Mesothelial cell of epicardium (in vitro differentiated cells): ENCODE measurements around the gene CAMTA1. TPM values are rescaled to one million over a fixed set of nuclear protein-coding genes. Genes with fewer than 3 reads are reported as not detected.
A peak's percentile ranks its signal among the peaks of the same experiment; 100 is the strongest.

Experiments used
- DNase-seq, 2 experiments: peaks; one replicate each; pipeline ENCODE4 v3.0.0; 2021; ENCODE audit warnings: low spot score in 2 of 2; ENCODE audit not compliant: unreplicated experiment in 2 of 2
- H3K27ac Mint-ChIP-seq: 2 replicates; pipeline ENCODE4 v1.8.0; 2021; ENCODE audit warnings: mixed read lengths
- H3K27me3 Mint-ChIP-seq: 2 replicates; pipeline ENCODE4 v1.8.0; 2021; ENCODE audit warnings: low read depth, mixed read lengths
- H3K36me3 Mint-ChIP-seq: 2 replicates; pipeline ENCODE4 v1.8.0; 2021; ENCODE audit warnings: mixed read lengths
- H3K4me1 Mint-ChIP-seq: 2 replicates; pipeline ENCODE4 v1.8.0; 2021; ENCODE audit warnings: mixed read lengths
- H3K4me3 Mint-ChIP-seq: 2 replicates; pipeline ENCODE4 v1.8.0; 2021; ENCODE audit warnings: mild to moderate bottlenecking, moderate library complexity, mixed read lengths
- H3K9me3 Mint-ChIP-seq: 2 replicates; pipeline ENCODE4 v1.8.0; 2021; ENCODE audit warnings: mixed read lengths
- CTCF ChIP-seq: fragments of 200-600 bp; sonication (generic); IDR thresholded peaks from one replicate; pipeline ENCODE4 v1.5.0; 2021; ENCODE audit warnings: antibody characterized with exemption; ENCODE audit not compliant: unreplicated experiment
- total RNA-seq: library from RNA; stranded (reverse); gene quantifications from 3 replicates; pipeline ENCODE4 v1.2.1, GENCODE V29; 2021

CAMTA1 gene
- total RNA-seq, 1 donor from 2014 or later = 70.4 TPM

- Mint-ChIP-seq H3K4me3 (no peak overlapping the region), H3K9me3 (peaks cover 16% of the 10 kb centered on the region), H3K27ac (no peak overlapping the region), H3K36me3 (no peaks in the 10 kb centered on the region), H3K4me1 (peaks cover 2% of the 10 kb centered on the region), H3K27me3 (peaks cover 54% of the 10 kb centered on the region)
- no peak for TF ChIP-seq CTCF
- no peak for DNase-seq
These were observed 909.6 kb downstream of the CAMTA1 start for GRCh38 chr1:7694600-7695496.

GRCh38 chr1:7695497-7696117, 910.4 kb downstream of the CAMTA1 start:
- no peak overlapping the region for H3K27ac Mint-ChIP-seq

GRCh38 chr1:7698641-7699040, 913.4 kb downstream of the CAMTA1 start:
- Mint-ChIP-seq H3K4me3 (no peak overlapping the region), H3K36me3 (no peaks in the 10 kb centered on the region), H3K27ac (no peak overlapping the region), H3K4me1 (peaks cover 5% of the 10 kb centered on the region), H3K9me3 (peaks cover 14% of the 10 kb centered on the region), H3K27me3 (peaks cover 66% of the 10 kb centered on the region)
- no peak for TF ChIP-seq CTCF
- no peak for DNase-seq

More at GRCh38 chr1:7695497-7696117, 910.4 kb downstream of the CAMTA1 start:
- Mint-ChIP-seq H3K27me3 (peaks cover 61% of the 10 kb centered on the region), H3K4me3 (no peak overlapping the region), H3K36me3 (no peaks in the 10 kb centered on the region), H3K4me1 (peaks cover 2% of the 10 kb centered on the region), H3K9me3 (peaks cover 21% of the 10 kb centered on the region)
- no peak for DNase-seq
- TF ChIP-seq CTCF = no peak

- Mint-ChIP-seq H3K4me1 (peaks cover 5% of the 10 kb centered on the region), H3K27me3 (peaks cover 83% of the 10 kb centered on the region), H3K4me3 (no peak overlapping the region), H3K9me3 (peaks cover 9% of the 10 kb centered on the region), H3K36me3 (no peaks in the 10 kb centered on the region), H3K27ac (no peak overlapping the region)
- TF ChIP-seq CTCF = no peak
- DNase-seq = no peak
These were observed 917.1 kb downstream of the CAMTA1 start for GRCh38 chr1:7702365-7702764.

- Mint-ChIP-seq H3K9me3 (peaks cover 9% of the 10 kb centered on the region), H3K36me3 (no peaks in the 10 kb centered on the region), H3K27ac (no peak overlapping the region), H3K27me3 (peaks cover 87% of the 10 kb centered on the region), H3K4me3 (peak overlapping the region; percentile 64), H3K4me1 (peaks cover 5% of the 10 kb centered on the region)
- no peak for DNase-seq
- TF ChIP-seq CTCF = no peak
These were observed 918.3 kb downstream of the CAMTA1 start for GRCh38 chr1:7703321-7704213.
